ENCODE measurements around the gene PSG7.
"Not testable (repeated sequence)": the region's sequence is repeated elsewhere in the genome, so short reads cannot be mapped to it uniquely, and the experiment has no call there.

GRCh38 chr19:42875881-42876280 is 61.1 kb downstream of the PSG7 start:
- not testable (repeated sequence) for TF ChIP-seq CTCF (IDR thresholded peaks at IDR 0.05; ENCODE audit: insufficient read depth, low read length, poor library complexity, severe bottlenecking); EZH2phosphoT487 (conservative IDR thresholded peaks at IDR 0.05; ENCODE audit: low read length)

Measured in SU-DHL-6 (cell line).